AG09319 (cell line): Measurements from ENCODE around the gene TTC39C.
"Not testable (repeated sequence)": the region's sequence is repeated elsewhere in the genome, so short reads cannot be mapped to it uniquely, and the experiment has no call there.

Source experiments
- DNase-seq: peaks from one replicate; pipeline ENCODE4 v3.0.0-alpha.2; 2010; ENCODE audit warnings: low read depth; ENCODE audit errors: extremely low read depth
- TF ChIP-seq, protein P1 (sequence below): IDR thresholded peaks from 2 replicates; pipeline ENCODE4 v1.5.1; 2011; ENCODE audit warnings: low read depth, mild to moderate bottlenecking, inconsistent platforms, low read length, moderate library complexity

Gene TTC39C

DNA sequence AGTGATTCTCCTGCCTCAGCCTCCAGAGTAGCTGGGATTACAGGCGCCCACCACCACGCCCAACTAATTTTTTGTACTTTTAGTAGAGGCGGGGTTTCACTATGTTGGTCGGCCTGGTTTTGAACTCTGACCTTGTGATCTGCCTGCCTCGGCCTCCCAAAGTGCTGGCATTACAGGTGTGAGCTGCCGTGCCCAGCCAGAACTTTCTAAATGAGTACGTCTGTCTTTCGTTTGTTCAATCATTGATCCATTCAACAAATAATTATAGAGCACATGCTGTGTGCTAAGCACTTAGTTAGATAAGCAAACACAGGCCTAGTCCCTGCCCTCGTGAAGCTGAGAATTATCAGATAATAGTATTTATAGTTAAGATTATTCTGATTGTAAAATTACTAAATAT, 56.5 kb downstream of the TTC39C start:
- no peak for DNase-seq
- TF ChIP-seq, protein P1, sequence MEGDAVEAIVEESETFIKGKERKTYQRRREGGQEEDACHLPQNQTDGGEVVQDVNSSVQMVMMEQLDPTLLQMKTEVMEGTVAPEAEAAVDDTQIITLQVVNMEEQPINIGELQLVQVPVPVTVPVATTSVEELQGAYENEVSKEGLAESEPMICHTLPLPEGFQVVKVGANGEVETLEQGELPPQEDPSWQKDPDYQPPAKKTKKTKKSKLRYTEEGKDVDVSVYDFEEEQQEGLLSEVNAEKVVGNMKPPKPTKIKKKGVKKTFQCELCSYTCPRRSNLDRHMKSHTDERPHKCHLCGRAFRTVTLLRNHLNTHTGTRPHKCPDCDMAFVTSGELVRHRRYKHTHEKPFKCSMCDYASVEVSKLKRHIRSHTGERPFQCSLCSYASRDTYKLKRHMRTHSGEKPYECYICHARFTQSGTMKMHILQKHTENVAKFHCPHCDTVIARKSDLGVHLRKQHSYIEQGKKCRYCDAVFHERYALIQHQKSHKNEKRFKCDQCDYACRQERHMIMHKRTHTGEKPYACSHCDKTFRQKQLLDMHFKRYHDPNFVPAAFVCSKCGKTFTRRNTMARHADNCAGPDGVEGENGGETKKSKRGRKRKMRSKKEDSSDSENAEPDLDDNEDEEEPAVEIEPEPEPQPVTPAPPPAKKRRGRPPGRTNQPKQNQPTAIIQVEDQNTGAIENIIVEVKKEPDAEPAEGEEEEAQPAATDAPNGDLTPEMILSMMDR = no peak

DNA sequence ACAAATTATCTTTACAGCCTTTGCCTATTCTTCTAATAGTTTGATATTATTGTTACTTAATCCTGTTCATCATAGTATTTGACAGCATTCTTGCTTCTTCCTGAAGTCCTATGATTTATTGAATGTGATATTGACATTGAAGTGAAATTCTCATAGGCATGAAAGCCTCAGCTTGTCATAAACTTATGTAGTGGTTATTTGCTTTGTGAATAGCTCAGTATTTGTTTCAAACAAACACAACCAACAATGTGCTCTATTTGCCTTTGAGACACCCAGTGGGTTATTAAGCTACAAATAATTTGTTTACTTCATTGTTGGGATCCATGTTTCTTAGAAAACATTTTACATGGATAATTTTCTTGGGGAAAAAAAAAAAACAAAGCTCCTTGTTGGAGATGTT, 57.2 kb downstream of the TTC39C start:
- no peak for DNase-seq
- TF ChIP-seq, protein P1 = no peak

DNA sequence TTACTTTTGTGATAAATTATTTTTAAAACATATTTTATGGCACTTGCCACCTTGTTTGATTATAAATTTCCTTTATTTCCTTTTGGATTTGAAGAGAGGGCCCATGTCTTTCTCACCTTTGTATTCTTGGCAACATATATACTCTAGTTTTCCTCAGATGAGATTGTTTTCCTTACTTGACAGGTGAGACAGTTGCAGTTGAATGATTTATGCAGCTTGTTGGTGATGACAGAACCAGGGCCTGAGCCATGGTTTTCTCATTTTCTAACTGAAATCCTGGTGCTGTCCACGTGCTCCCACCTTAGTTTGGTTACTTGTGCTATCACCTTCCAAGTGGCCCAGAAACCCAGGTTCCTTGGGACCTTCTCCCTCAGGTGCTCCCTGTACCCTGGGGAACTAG, 58.2 kb downstream of the TTC39C start:
- TF ChIP-seq, protein P1 = no peak
- no peak for DNase-seq

DNA sequence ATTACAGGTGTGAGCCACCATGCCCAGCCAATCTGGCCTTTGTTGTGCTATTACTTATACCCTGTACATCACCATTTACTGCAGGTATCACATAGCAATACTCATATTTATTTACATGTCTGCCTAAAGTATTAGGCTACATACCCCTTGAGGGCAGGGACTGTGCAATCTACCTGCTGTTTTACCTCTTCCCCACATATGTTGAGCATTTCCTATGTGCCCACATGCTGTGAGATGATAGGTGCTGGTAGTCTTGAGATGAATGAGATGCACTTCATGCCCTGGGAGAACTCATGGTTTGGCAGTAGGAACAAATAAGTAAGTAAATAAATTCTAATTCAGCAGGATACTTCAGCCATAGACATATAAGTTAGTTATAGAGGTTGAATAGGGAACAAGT, 59.2 kb downstream of the TTC39C start:
- no peak for DNase-seq
- TF ChIP-seq, protein P1 = no peak

DNA sequence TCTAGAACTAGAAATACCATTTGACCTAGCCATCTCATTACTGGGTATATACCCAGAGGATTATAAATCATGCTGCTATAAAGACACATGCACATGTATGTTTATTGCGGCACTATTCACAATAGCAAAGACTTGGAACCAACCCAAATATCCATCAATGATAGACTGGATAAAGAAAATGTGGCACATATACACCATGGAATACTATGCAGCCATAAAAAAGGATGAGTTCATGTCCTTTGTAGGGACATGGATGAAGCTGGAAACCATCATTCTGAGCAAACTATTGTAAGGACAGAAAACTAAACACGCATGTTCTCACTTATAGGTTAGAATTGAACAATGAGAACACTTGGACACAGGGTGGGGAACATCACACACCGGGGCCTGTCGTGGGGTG, 60.2 kb downstream of the TTC39C start:
- not testable (repeated sequence) for DNase-seq

DNA sequence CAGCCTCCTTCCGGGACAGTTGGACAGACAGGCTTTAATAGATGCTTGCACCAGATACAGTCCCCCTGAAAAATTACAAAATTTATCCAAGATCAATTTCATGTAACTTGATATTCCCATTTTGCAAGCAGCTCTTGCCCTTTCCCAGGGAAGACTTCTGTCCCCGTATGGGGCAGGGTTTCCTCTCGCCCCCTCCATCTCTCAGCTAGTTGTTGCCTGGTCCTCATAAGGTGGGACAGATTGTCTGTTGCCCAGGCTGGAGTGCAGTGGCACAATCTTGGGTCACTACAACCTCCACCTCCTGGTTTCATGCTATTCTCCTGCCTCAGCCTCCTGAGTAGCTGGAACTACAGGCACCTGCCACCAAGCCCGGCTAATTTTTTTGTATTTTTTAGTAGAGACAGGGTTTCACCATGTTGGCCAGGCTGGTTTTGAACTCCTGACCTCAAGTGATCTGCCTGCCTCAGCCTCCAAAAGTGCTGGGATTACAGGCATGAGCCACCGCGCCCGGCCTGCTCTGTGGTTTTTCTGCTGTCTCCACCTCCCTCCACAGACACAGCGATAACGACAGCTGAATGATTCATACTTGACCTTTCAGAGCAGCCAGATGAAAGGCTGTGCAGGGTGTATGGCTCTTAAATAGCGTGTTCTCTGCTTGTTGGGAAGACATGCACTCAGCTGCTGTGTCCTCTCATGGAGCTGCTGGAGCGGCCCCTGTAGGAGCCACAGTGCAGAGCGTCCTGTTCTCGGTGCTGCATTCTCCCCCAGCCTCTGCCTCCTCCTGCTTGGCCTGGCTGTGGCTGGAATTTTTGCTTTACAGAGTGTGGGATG, 61.4 kb downstream of the TTC39C start:
- TF ChIP-seq, protein P1 = peak; percentile 83
- peak; percentile 97 for DNase-seq

DNA sequence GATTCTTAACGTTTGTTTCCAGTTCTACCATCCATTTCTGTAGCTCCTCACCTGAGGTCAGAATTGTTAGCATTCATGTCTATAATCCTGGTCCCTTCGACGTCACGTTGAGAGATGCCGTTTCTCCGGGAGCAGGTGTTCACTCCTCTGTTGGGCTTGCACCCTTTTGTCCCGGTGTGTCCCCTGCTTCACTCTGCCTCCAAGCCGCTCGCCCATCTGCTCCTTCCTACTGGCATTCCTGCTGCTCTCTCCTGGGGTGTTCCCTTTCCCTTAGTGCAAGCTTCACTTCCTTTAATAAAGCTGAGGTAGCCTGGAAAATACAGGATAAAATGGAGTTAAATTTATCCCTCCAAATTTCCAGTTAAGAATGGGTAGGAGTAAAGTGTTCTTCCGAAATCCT, 62.4 kb downstream of the TTC39C start:
- TF ChIP-seq, protein P1 = no peak
- no peak for DNase-seq

DNA sequence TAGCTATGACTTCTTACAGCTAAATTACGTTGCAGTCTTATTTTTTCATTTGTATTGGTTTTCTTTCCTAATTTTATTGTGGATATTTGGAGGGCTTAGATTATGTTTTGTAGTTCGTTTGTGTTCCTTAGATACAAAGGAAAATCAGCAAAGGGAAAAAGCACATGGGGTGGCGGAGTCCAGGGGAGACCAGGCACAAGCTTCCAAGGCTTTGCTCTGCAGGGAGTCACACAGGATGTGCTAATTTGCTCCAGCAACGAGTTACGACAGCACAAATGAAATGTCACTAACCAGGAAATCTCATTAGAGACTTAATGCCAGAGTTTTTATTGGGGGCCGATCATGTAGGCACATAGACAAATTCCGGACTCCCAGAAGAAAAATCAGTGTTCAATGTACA, 63.8 kb downstream of the TTC39C start:
- TF ChIP-seq, protein P1 = no peak
- no peak for DNase-seq
